Lower lobe of right lung (tissue), 2 donors: Measurements from ENCODE around the gene RLBP1. TPM values are rescaled to one million over a fixed set of nuclear protein-coding genes. Genes with fewer than 3 reads are reported as not detected.

Source experiments
- ATAC-seq, 2 donors: fragments of 200-7000 bp; cut with Tn5 transposase; one replicate each; pipeline ENCODE4 v1.9.1; 2020 to 2022; ENCODE audit warnings: mild to moderate bottlenecking in 2 of 2, moderate library complexity in 2 of 2
- DNase-seq: peaks from one replicate; pipeline ENCODE4 v3.0.0-alpha.2; 2020
- H3K27ac ChIP-seq: fragments of 200-600 bp; one replicate; pipeline ENCODE4 v1.8.0; 2022
- H3K27me3 ChIP-seq: fragments of 200-600 bp; one replicate; pipeline ENCODE4 v1.8.0; 2022; ENCODE audit warnings: low read depth
- H3K36me3 ChIP-seq: fragments of 200-600 bp; one replicate; pipeline ENCODE4 v1.8.0; 2022; ENCODE audit warnings: mild to moderate bottlenecking
- H3K4me1 ChIP-seq: fragments of 200-600 bp; one replicate; pipeline ENCODE4 v1.8.0; 2022
- H3K4me3 ChIP-seq: fragments of 200-600 bp; one replicate; pipeline ENCODE4 v1.8.0; 2022; ENCODE audit warnings: mild to moderate bottlenecking
- H3K9me3 ChIP-seq: fragments of 200-600 bp; one replicate; pipeline ENCODE4 v1.8.0; 2022
- CTCF ChIP-seq: fragments of 200-600 bp; IDR thresholded peaks from one replicate; pipeline ENCODE4 v1.8.0; 2022; ENCODE audit warnings: antibody characterized with exemption, mild to moderate bottlenecking
- intact Hi-C: fragments of 100-400 bp; cut with DNase I; formaldehyde crosslinking; loops from one replicate; pipeline ENCODE4 v1.11.0; 2022
- total RNA-seq: library from RNA; stranded (reverse); fragmentation: NEBNext Ultra II Directional; extraction: Animal tissue kit (Norgen Biotek cat#: 25700); gene quantifications from one replicate; pipeline ENCODE4 v1.2.1, GENCODE V29; 2021
- donor health status: DM: no; HTN: yes; CAD: no; lungs with severe emphysema.

Gene RLBP1
- total RNA-seq, 1 donor from 2014 or later: not detected

- H3K4me1 ChIP-seq: no peaks in the 10 kb centered on the region
- ATAC-seq (no peak), DNase-seq (no peak)
- intact Hi-C loops: no loop called here
- no peaks in the 10 kb centered on the region for H3K9me3 ChIP-seq
- no peak overlapping the region for H3K27ac ChIP-seq
- no peaks in the 10 kb centered on the region for H3K36me3 ChIP-seq
- no peak overlapping the region for H3K4me3 ChIP-seq
- no peak for TF ChIP-seq CTCF
- H3K27me3 ChIP-seq: no peaks in the 10 kb centered on the region
These were observed 5.8 kb downstream of the RLBP1 start for GRCh38 chr15:89215627-89216026.

- DNase-seq (no peak), ATAC-seq (no peak)
- intact Hi-C loops: no loop called here
- TF ChIP-seq CTCF: no peak
- no peak overlapping the region for H3K4me3 ChIP-seq
- no peaks in the 10 kb centered on the region for H3K36me3 ChIP-seq
- no peak overlapping the region for H3K27ac ChIP-seq
- H3K9me3 ChIP-seq: no peaks in the 10 kb centered on the region
- peaks cover 7% of the 10 kb centered on the region for H3K4me1 ChIP-seq
- H3K27me3 ChIP-seq: no peaks in the 10 kb centered on the region
These were observed 9.7 kb downstream of the RLBP1 start for GRCh38 chr15:89211678-89212170.

GRCh38 chr15:89209057-89209456 lies 12.3 kb downstream of the RLBP1 start:
- Histone ChIP-seq H3K9me3 (no peaks in the 10 kb centered on the region), H3K36me3 (no peaks in the 10 kb centered on the region), H3K4me3 (no peak overlapping the region), H3K4me1 (peaks cover 9% of the 10 kb centered on the region), H3K27me3 (no peaks in the 10 kb centered on the region), H3K27ac (no peak overlapping the region)
- DNase-seq (no peak), ATAC-seq (peak; percentile 67 to 74)
- no peak for TF ChIP-seq CTCF
- intact Hi-C loops: no loop called here

- intact Hi-C loops: no loop called here
- no peak for ATAC-seq
These were observed 13.1 kb downstream of the RLBP1 start for GRCh38 chr15:89208256-89208655.

GRCh38 chr15:89206908-89207331 lies 14.5 kb downstream of the RLBP1 start:
- TF ChIP-seq CTCF: peak; percentile 99
- Histone ChIP-seq H3K27me3 (no peaks in the 10 kb centered on the region), H3K4me1 (peaks cover 9% of the 10 kb centered on the region), H3K27ac (no peak overlapping the region), H3K9me3 (no peaks in the 10 kb centered on the region), H3K4me3 (peak overlapping the region; percentile 25), H3K36me3 (no peaks in the 10 kb centered on the region)
- DNase-seq (peak; percentile 87), ATAC-seq (peak; percentile 90 to 92)
- intact Hi-C loops: no loop called here

More at GRCh38 chr15:89208256-89208655, 13.1 kb downstream of the RLBP1 start:
- no peak overlapping the region for H3K27ac ChIP-seq
- peaks cover 9% of the 10 kb centered on the region for H3K4me1 ChIP-seq
- no peaks in the 10 kb centered on the region for H3K27me3 ChIP-seq
- H3K4me3 ChIP-seq: no peak overlapping the region
- no peaks in the 10 kb centered on the region for H3K9me3 ChIP-seq
- TF ChIP-seq CTCF: no peak
- no peaks in the 10 kb centered on the region for H3K36me3 ChIP-seq
- DNase-seq: no peak
